Heart left ventricle (tissue), 13 donors: ENCODE data around the gene TNIK.

ENCODE experiments used
- CTCF ChIP-seq, 12 donors: fragments of 200-600 bp; sonication (generic) in 4 of 12; IDR thresholded peaks; one replicate each; pipeline versions ENCODE4 v1.5.0 to v1.8.0; 2018 to 2022; ENCODE audit warnings: antibody characterized with exemption in 12 of 12, mild to moderate bottlenecking in 5 of 12
- POLR2A ChIP-seq, 2 donors: fragments of 450-650 bp; IDR thresholded peaks; one replicate each; pipeline ENCODE4 v1.6.1; 2017; ENCODE audit warnings: antibody characterized with exemption in 2 of 2, mild to moderate bottlenecking in 2 of 2, moderate library complexity in 2 of 2
- donor health status: ischemic (EF 13 %, LVEDD 7.1; RV severe dilation, severe dysfunction).
- donor health status: DM: no; HTN: yes; CAD: no.
- donor health status: DM: no; HTN: no; CAD: no.
- donor health status: ischemic (EF 25% LVEDD 6.9; RV normal size, moderate dysfunction).
- donor health status: ischemic (EF 25% LVEDD 5.7; RV mildly dilated, moderate dysfunction).
- donor health status: ischemic (EF 35%, LVEDD 5.7; RV mildly dilated, moderate dysfunction).
- donor health status: nonischemic (EF 11% LVEDD 7.7; RV severe dilation, severe dysfunction).
- donor health status: DM: yes; HTN: yes; CAD: no.
- donor health status: PGD.
- donor health status: ischemic (EF 29% LVEDD 5.4; RV normal size, mild dysfunction).
- donor health status: nonischemic (EF 23%, LVEDD 6.1; RV moderate dilation, normal function).

DNA sequence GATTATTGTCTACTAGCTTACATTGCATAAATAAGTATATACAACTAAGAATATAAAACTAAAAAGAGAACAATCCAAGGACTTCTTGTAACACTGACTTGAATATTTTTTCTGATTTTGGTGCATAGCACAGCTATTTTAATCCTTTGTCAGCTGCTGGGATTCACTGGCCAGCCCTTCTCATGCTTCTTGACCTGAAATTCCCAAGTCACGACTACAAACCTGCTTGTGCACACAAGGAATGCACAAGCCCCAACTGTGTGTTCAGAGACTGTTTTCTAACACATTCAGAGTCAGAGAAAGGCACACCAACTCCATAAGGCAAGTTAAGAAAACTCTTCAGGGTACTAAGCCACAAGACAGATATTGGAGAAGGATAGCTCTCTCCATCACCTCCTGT, 80.9 kb downstream of the TNIK start:
- no peak for TF ChIP-seq CTCF (IDR thresholded peaks at IDR 0.05)
- no peak for TF ChIP-seq POLR2A (IDR thresholded peaks at IDR 0.05)
